Panc1 (cell line): ENCODE data around the gene UST. TPM values are rescaled to one million over a fixed set of nuclear protein-coding genes. Genes with fewer than 3 reads are reported as not detected.

Experiments
- ATAC-seq: fragments of 200-7000 bp; cut with Tn5 transposase; 2 replicates; pipeline ENCODE4 v1.9.1; 2020; ENCODE audit warnings: mild to moderate bottlenecking, moderate library complexity
- BruUV-seq: library from RNA; stranded (reverse); fragments of 400-500 nt; replicated peaks from 2 replicates; lab custom pipeline; 2021; lab: Mats Ljungman, UMichigan
- CTCF ChIA-PET: fragments of 300-600 bp; sonication (Branson Sonifier 250); formaldehyde crosslinking; loops from one replicate; lab custom pipeline; 2022; ENCODE audit warnings: antibody characterized with exemption; lab: Charles Lee
- POLR2A ChIA-PET: fragments of 300-600 bp; sonication (Branson Sonifier 250); formaldehyde crosslinking; loops from one replicate; lab custom pipeline; 2022; ENCODE audit warnings: antibody characterized with exemption; lab: Charles Lee
- DNase-seq: peaks from one replicate; pipeline ENCODE4 v3.0.0-alpha.2; 2010; ENCODE audit warnings: low read depth, low spot score
- H3K27ac ChIP-seq: 2 replicates; pipeline ENCODE4 v1.5.1; 2011; ENCODE audit warnings: mild to moderate bottlenecking, low read length, inconsistent platforms
- H3K27me3 ChIP-seq: fragments of 200-500 bp; sonication (Bioruptor generic); 2 replicates; pipeline ENCODE4 v1.6.0; 2014; ENCODE audit warnings: low read length, inconsistent platforms; ENCODE audit not compliant: control insufficient read depth, insufficient read depth
- H3K36me3 ChIP-seq: fragments of 200-500 bp; sonication (Bioruptor generic); 2 replicates; pipeline ENCODE4 v1.5.1; 2014; ENCODE audit warnings: inconsistent platforms, mild to moderate bottlenecking, low read length, moderate library complexity; ENCODE audit not compliant: control insufficient read depth, insufficient read depth
- H3K4me1 ChIP-seq: 2 replicates; pipeline ENCODE4 v1.5.1; 2011; ENCODE audit warnings: inconsistent platforms, mild to moderate bottlenecking, low read length, moderate library complexity; ENCODE audit not compliant: control insufficient read depth, insufficient read depth
- H3K4me3 ChIP-seq, 2 experiments: 2 replicates each; pipeline ENCODE4 v1.5.1; 2011 to 2012; ENCODE audit warnings: low read depth in 2 of 2, low read length in 2 of 2, mild to moderate bottlenecking in 2 of 2, inconsistent platforms in 1 of 2, moderate library complexity in 1 of 2
- H3K9me3 ChIP-seq: fragments of 200-500 bp; sonication (Bioruptor generic); 2 replicates; pipeline ENCODE4 v1.5.1; 2014; ENCODE audit warnings: low read depth, mild to moderate bottlenecking, inconsistent platforms, low read length, moderate library complexity; ENCODE audit not compliant: control insufficient read depth, insufficient read depth
- POLR2AphosphoS5 ChIP-seq: IDR thresholded peaks from 2 replicates; pipeline ENCODE4 v1.6.1; 2012; ENCODE audit warnings: mild to moderate bottlenecking, low read depth, low read length, moderate library complexity
- SIN3A ChIP-seq: IDR thresholded peaks from 2 replicates; pipeline ENCODE4 v1.6.1; 2012; ENCODE audit warnings: low read depth, mild to moderate bottlenecking, low read length, moderate library complexity, borderline replicate concordance; ENCODE audit not compliant: insufficient read depth
- TCF7L2 ChIP-seq: IDR thresholded peaks from 2 replicates; pipeline ENCODE4 v1.6.1; 2011; ENCODE audit warnings: mild to moderate bottlenecking, low read depth, low read length, inconsistent platforms
- in situ Hi-C: cut with HindIII; loops from 2 replicates; pipeline ENCODE4 v1.10.0; 2016; ENCODE audit warnings: low sequenced_read_pairs, low pct_unique_long_range_greater_than_20kb
- intact Hi-C: fragments of 100-400 bp; cut with micrococcal nuclease; formaldehyde crosslinking; loops from one replicate; pipeline ENCODE4 v1.10.0; 2022; ENCODE audit not compliant: unreplicated experiment
- total RNA-seq: library from RNA; stranded (reverse); gene quantifications from one replicate; pipeline ENCODE4 v1.2.1, GENCODE V29; 2021; ENCODE audit not compliant: unreplicated experiment
- TF ChIP-seq, protein P1 (sequence below): fragments of 450-650 bp; IDR thresholded peaks from 2 replicates; pipeline ENCODE4 v1.5.1; 2017; ENCODE audit warnings: mild to moderate bottlenecking
- TF ChIP-seq, protein P2 (sequence below), 2 experiments: IDR thresholded peaks; 2 replicates each; pipeline ENCODE4 v1.6.1; 2011 to 2012; ENCODE audit warnings: low read depth in 2 of 2, control low read depth in 1 of 2, low read length in 1 of 2, mild to moderate bottlenecking in 1 of 2, moderate library complexity in 1 of 2; ENCODE audit not compliant: insufficient read depth in 1 of 2

The UST gene
- total RNA-seq, 1 experiment from 2014 or later, result 0.15 TPM

DNA sequence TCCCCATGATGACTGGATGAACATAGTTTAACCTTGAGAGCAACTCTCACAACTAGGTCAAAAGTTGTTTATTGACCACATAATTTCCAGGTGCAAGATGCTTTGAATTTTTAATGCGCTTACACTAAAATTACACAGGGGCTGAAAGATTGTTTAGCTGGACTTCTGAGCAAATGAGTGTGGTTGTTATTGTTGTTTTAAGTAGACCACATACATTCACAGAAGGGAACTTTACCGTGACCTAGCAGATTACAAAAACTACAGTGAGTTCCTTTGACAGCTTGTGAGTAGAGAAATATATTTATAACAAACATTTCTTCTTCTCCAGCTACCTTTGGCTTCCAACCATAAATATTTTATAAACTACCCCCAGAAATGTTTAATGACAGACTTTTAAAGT, 178.9 kb downstream of the UST start:
- Histone ChIP-seq H3K9me3 (no peaks in the 10 kb centered on the region), H3K4me1 (no peaks in the 10 kb centered on the region), H3K27me3 (no peaks in the 10 kb centered on the region; the same call in 1 of the 2 replicates), H3K36me3 (no peaks in the 10 kb centered on the region), H3K27ac (no peak overlapping the region), H3K4me3 (no peak overlapping the region)
- no peak for ATAC-seq
- ChIA-PET CTCF (no interaction called here), POLR2A (no interaction called here)
- in situ Hi-C loops (no loop called here), intact Hi-C loops (no loop called here)
- TF ChIP-seq TCF7L2 (no peak), SIN3A (no peak), POLR2AphosphoS5 (no peak)
- TF ChIP-seq, protein P1, sequence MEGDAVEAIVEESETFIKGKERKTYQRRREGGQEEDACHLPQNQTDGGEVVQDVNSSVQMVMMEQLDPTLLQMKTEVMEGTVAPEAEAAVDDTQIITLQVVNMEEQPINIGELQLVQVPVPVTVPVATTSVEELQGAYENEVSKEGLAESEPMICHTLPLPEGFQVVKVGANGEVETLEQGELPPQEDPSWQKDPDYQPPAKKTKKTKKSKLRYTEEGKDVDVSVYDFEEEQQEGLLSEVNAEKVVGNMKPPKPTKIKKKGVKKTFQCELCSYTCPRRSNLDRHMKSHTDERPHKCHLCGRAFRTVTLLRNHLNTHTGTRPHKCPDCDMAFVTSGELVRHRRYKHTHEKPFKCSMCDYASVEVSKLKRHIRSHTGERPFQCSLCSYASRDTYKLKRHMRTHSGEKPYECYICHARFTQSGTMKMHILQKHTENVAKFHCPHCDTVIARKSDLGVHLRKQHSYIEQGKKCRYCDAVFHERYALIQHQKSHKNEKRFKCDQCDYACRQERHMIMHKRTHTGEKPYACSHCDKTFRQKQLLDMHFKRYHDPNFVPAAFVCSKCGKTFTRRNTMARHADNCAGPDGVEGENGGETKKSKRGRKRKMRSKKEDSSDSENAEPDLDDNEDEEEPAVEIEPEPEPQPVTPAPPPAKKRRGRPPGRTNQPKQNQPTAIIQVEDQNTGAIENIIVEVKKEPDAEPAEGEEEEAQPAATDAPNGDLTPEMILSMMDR, result no peak
- TF ChIP-seq, protein P2, sequence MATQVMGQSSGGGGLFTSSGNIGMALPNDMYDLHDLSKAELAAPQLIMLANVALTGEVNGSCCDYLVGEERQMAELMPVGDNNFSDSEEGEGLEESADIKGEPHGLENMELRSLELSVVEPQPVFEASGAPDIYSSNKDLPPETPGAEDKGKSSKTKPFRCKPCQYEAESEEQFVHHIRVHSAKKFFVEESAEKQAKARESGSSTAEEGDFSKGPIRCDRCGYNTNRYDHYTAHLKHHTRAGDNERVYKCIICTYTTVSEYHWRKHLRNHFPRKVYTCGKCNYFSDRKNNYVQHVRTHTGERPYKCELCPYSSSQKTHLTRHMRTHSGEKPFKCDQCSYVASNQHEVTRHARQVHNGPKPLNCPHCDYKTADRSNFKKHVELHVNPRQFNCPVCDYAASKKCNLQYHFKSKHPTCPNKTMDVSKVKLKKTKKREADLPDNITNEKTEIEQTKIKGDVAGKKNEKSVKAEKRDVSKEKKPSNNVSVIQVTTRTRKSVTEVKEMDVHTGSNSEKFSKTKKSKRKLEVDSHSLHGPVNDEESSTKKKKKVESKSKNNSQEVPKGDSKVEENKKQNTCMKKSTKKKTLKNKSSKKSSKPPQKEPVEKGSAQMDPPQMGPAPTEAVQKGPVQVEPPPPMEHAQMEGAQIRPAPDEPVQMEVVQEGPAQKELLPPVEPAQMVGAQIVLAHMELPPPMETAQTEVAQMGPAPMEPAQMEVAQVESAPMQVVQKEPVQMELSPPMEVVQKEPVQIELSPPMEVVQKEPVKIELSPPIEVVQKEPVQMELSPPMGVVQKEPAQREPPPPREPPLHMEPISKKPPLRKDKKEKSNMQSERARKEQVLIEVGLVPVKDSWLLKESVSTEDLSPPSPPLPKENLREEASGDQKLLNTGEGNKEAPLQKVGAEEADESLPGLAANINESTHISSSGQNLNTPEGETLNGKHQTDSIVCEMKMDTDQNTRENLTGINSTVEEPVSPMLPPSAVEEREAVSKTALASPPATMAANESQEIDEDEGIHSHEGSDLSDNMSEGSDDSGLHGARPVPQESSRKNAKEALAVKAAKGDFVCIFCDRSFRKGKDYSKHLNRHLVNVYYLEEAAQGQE (IDR thresholded peaks at IDR 0.05; ENCODE audit: insufficient read depth in 1 of 2, low read depth in 2 of 2, low read length in 1 of 2), result no peak
- BruUV-seq, result no TSS peak
- DNase-seq, result no peak

DNA sequence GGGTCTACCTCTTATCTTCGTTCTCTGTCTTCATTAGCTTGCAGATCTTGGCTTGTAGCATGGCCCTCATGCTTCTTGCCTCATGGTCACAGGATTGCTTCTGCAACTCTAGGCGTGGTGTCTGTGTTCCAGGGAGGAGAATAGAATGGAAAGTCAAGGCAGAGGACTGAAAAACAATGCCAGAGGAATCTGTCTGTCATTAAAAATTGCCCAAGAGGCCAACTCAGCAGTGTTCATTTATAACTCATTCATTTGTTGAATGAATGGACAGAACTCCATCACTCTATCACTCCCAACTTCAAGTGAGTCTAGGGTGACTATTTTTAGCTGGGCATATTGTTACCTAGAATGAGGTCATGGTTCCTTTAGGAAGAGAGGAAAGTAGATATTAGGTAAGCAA, 179.6 kb downstream of the UST start:
- H3K27me3 ChIP-seq, result no peaks in the 10 kb centered on the region; the same call in 1 of the 2 replicates
- no peak overlapping the region for H3K4me3 ChIP-seq
- DNase-seq (no peak), ATAC-seq (no peak)
- TF ChIP-seq, protein P1, result no peak
- TF ChIP-seq POLR2AphosphoS5 (no peak), TCF7L2 (no peak)
- TF ChIP-seq, protein P2 (IDR thresholded peaks at IDR 0.05; ENCODE audit: insufficient read depth in 1 of 2, low read depth in 2 of 2, low read length in 1 of 2), result no peak
- no peak overlapping the region for H3K27ac ChIP-seq
- no TSS peak for BruUV-seq
- no peaks in the 10 kb centered on the region for H3K4me1 ChIP-seq
- in situ Hi-C loops (no loop called here), intact Hi-C loops (no loop called here)
- no peaks in the 10 kb centered on the region for H3K9me3 ChIP-seq
- POLR2A ChIA-PET, result no interaction called here
- H3K36me3 ChIP-seq, result no peaks in the 10 kb centered on the region
- CTCF ChIA-PET, result no interaction called here
